Brain pericyte (primary cell): Measurements from ENCODE around the gene BRD1.
"Not testable (repeated sequence)": the region's sequence is repeated elsewhere in the genome, so short reads cannot be mapped to it uniquely, and the experiment has no call there.

Source experiments
- DNase-seq: peaks from one replicate; pipeline ENCODE4 v3.0.0-alpha.2; 2012; ENCODE audit warnings: low read depth, low spot score

The BRD1 gene

DNA sequence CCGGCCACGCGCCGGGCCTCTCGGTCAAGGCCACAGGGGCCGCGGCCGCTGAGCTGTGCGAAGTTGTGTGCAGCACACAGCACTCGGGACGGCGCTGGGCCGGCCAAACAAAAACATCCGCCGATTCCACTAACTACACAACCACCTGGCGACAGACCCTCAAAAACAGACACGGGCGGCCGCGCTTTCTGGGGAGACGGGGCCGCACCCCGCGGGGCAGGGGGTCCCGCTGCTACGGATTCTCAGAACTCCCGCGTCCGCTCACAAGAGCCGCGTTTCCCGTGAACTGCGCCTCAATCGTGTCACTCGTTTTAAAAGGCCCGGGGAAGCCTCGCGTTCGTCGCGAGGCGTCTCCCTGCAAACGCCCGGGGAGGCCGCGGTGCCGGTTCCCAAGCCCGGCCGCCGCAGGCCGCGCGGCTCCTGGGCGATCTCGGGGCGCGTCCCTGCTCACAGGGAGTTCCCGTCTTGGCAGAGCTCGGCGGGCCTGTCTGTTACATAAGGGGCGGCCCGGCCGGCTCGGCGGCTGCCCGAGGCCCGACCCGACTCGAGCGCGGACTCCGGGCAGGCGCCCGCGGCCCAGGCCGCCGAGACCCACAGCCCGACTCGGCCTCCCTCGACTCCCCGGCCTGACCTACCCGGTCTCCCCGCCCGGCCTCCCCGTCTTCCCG is 936 bp downstream of the BRD1 start:
- no peak for DNase-seq

DNA sequence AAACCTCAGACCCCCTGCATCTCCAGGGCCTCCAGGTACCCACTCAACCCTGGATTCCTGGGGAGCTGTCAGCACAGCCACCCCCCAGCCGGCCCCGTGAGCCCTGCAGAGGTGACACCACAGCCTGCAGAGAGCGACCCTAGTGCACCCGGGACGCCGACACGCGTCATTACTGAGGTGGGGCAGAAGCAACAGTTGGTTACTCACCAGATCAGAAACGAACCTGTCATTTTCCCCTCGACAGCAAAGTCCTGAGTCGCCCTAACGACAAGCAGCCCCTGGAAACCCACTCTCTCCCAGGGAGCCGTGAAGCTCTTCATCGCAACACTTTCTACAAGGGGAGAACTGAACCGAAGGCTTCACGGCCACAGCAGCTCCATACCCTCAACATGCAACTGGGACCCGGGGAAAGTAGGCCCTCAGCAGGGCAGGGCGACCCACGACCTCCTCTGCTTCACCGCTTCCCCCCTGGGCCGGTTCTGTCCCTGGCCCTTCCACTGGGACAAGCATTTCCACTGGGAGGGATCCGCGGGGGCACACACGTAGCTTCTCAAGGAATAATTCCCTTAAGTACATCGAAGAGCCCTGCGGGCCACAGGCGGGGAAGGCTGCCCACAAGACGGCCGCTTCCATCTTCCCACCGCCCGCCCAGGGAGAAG is 1.6 kb downstream of the BRD1 start:
- DNase-seq = no peak

DNA sequence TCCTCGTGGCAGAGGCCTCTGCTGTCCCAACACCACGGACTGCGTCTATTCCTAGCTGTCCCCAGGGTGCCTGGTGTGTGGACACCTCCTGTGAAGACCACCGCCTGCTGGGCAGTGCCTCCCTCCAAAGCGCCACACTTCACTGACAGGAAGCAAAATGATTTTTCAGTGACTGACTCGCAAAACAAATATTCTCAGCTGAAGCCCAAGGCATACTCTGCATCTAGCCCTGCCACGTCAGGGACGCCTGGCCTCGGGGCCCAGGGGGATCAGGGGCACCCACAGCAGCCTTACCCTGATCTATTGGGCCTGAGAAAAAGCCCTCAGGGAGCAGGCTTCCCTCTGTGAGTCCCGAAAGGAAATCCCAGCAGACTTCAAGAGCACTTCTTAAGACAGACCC is 2.2 kb downstream of the BRD1 start:
- DNase-seq = no peak

DNA sequence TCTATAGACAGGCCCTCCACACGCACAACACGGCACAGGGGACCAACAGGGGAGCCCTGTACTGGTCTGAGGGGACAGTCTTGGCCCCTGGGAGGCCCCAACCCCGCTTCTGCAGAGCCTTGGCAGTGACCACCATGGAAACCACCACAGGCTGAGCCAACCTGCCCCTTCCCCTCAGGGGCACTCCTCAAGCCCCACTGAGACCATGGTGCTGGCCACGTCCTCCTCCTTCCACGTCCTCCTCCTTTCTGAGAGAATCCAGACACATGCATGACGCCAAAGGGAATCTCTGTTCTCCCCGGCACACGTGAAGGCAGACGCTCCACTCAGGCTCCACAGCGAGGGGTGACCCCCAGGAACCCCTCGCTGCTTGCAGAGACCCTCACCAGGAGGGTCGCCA is 2.7 kb downstream of the BRD1 start:
- DNase-seq = no peak

DNA sequence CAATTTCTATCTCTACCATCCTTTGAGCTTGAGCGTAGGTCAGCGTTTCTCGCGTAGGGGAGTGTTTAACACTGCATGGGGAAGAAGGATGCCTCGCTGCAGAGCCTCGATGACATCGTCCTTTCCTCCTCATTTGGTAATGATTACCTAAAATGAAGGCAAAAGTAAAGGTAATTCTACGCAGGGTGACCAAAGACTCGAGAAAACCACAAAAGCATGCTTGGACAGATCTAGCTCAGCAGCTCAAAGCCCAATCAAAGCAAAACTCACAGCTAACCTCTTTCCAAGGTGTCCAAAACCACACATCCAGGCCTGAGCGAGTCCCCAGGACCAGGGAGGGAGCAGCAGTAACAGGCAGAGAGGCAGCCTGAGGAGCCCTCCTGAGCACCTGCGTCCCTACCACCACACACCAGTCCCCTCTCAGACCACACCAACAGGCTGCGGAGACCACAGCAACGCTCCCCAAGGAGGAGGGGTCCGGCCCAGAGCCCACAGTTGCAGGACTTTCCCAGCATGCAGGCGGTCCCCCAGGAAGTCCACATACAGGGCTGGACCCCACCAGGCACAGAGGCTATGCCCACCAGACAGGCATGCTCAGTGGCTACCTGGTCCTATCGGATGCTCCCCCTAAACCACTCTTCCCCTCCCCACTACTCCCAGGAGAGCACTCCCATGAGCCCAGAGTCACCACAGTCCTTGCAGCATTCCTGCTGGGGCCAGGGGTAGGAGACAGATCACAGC is 3.3 kb downstream of the BRD1 start:
- DNase-seq = no peak

DNA sequence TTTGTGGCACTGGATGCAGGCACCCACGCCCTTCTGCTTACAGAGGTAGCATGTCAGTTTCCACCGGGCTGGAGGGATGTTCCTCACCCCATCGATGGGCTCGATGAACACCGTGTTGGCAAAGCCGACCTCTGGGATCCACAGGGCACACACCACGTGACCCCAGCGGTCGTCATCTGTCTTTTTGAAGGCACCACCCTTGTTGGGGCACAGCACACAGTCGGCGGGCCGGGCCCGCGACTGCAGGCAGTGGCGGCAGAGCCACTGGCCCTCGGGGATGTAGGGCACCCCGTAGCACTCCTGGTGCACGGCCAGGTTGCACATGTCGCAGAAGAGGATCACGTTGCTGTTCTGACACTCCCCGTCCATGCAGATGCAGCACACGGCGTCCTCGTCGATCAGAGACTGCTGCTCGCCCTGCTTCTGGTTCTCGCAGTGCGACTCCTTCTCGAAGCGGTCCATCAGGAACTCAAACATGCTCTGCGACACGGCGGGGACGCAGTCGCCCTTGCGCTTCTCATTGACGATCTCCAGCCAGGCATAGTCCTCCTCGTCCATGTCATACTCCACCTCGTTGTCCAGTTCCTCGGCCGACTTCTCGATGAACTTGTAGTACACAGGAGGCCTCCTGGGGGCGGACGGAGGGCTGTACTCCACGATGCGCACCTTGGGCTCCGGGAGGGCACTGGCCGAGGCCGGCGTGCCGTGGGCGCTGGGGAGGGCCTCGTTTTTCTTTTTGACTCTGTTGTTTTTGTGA is 4.2 kb downstream of the BRD1 start:
- no peak for DNase-seq

DNA sequence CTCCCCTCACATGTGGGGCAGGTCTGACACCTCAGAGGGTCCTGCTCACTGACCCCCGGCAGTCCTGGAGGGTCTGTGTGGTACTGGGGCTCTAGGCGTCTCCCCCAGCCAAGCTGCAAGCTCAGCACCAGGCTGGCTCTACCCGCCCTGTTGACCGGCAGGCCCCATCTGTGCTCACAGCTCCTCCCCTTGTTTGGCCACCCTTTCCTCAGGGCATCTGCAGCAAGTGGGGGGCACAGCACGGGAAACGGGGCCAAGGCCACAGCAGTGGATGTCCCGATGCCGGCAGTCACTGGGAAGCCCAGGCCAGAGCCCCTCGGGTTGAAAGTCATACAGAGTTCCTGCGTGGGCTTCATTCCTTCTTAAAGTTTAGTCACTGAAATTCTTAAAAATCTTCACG is 5.9 kb downstream of the BRD1 start:
- DNase-seq = not testable (repeated sequence)

DNA sequence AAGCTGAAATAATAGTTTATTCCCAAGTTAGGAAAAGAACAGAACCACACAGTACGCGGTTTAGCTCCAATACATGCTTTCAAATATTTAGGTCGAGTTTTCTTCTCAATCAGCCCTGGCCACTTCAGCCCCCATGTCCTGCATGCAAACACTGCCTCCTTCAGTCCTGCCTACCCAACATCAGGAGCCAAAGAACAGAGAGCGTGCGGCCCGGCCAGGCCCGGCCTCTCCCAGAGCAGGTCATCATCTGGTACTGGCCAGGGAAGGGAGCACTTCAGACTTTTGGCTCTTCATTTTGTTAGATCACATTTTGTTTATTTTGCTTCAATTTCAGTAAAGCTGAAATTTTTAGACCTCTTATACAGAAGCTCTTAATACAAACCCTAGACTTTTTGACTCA is 6.7 kb downstream of the BRD1 start:
- DNase-seq = no peak

DNA sequence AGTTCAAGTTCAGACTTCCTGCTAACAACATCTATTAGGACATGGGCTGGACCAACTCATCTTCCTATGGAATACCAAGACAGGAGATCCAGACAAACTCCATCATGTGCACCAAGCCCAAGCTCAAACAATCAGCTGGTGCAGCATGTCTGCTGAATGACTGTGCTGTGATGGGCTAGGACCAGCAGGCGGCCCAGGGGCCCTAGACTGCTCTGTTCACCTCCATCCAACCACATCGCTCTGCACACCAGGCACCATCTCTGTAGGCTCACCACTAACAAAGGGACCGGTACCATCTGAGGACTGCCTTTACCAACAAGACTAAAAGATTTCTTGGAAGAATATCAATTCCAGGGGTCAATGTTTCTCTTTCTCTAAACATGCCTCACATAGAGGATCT is 10.3 kb downstream of the BRD1 start:
- DNase-seq = no peak

DNA sequence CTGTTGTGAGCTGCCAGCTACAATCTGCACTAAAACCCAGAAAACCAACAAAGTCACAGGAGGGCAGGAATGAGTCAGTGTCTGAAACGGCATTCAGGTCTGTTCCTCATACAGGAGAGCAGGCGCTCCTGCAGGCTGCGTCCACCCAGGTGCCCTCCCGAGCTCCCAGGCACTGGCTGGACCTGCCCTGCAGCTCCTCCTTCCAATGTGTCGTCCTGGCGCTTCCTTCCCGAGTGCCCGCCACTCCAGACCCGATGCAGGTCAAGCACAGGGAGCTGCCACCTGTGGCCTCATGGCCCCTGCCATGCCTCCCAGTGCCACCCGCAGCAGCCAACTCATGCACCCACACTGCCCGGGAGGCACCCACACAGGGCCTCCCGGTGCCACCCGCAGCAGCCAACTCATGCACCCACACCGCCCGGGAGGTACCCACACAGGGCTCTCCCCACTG is 12.0 kb downstream of the BRD1 start:
- no peak for DNase-seq

DNA sequence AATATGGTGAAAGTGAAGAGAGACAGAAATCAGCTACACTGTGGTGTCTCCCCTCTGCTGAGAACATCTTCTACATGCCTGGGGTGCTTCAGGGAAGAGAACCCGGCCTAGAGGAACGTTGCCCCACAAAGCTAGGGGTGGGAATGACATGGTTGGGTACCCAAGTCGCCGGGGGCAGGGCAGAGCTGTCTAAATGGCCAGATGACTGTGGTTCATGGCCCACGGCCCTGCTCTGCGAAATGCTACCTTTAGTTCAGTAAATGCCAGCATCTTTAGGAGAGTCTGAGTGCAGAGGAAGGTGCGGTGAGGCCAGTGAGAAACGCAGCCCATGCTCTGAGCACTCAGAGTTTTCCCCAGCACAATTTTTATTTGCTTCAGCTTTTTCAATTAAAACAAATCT is 12.8 kb downstream of the BRD1 start:
- no peak for DNase-seq

DNA sequence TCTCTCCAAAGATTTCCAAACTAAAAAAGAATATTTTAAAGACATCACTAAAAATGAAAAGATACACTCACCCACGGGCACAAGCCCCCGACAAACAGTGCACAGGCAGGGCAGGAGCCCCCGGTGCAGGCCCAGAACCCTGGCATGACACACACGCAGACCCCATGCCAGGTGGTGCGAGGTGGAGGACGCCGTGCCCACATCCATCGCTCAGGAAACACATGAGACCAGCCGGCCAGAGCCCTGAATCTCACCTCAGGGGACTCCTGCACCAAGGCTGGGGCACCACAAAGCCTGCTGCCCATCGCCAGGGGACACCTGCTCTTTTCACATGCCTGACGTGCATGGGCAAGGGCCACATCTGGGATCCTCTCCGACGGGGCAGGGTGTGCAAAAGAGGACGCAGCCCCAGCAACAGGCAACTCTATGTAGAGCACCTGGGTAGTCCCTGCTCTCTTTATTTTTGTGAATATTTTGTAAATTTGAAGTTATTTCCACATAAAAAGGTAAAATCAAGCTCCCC is 13.4 kb downstream of the BRD1 start:
- DNase-seq = no peak

DNA sequence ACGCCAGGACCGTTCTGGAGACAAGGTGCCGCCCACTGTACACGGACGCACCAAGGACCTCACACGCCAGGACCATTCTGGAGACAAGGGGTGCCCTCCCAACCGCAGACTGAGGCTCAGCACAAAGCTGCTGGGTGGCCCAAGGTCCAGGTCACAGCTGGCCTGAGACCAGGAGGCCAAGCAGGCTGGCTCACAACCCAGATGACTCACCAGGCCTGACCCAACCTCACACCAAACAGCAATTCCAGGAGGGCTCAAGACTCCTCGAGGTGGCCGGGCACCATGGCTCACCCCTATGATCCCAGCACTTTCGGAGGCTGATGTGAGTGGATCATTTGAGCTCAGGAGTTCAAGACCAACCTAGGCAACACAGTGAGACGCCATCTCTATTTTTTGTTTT is 14.8 kb downstream of the BRD1 start:
- no peak for DNase-seq

DNA sequence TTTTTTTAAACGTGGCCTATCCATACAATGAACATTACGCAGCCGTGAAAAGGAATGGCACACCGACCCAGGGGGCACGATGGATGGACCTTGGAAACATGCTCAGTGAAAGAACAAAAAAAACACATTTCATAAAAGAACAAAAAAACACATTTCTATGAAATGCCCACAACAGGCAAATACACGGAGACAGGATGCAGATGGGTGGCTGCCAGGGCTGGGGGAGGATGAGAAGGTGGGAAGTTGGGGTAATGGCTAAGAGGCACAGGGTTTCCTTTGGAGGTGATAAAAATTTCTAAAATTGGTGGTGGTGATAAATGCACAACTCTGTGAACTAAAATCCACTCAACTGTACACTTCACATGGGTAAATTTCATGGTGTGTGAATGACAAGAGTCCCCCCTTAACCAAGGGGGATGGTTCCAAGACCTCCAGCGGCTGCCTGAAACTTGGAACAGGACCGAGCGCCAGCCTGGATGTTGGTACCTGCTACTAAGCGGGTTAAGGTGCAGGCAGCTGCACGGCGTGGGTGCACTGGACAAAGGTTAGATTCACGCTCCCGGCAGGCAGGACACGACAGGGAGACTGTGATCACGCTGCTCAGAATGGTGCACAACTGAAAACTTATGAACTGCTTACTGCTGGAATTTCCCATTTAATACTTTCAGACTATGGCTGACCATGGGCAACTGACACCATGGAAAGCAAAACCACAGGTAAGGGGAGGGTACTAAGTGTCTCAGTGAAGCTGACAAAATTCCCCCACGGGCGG is 16.5 kb downstream of the BRD1 start:
- no peak for DNase-seq

DNA sequence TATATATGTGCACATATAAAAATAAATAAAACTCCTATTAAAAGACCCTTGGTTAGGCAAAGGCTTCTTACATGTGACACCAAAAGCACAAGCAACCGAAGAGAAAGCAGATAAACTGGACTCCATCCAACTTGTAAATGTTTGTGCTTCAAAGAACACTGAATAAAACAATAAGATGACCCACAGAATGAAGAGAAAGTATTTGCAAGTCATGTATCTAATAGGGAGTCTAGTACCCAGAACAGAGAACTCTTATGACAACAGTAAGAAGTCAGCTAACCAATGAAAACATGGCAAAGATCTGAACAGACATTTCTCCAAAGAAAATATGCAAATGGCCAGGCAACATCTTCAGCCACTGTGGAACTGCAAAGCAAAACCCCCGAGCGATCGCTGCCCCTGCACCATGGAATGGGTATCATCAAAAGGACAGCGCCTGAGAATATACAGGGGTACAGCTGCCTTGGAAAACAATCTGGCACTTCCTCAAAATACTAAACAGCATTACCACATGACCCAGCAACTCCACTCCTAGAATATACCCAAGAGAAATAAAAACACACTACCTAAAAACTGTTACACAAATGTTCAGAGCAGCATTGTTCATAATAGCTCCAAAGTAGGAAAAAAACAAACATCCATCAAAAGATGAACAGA is 17.2 kb downstream of the BRD1 start:
- DNase-seq = no peak

DNA sequence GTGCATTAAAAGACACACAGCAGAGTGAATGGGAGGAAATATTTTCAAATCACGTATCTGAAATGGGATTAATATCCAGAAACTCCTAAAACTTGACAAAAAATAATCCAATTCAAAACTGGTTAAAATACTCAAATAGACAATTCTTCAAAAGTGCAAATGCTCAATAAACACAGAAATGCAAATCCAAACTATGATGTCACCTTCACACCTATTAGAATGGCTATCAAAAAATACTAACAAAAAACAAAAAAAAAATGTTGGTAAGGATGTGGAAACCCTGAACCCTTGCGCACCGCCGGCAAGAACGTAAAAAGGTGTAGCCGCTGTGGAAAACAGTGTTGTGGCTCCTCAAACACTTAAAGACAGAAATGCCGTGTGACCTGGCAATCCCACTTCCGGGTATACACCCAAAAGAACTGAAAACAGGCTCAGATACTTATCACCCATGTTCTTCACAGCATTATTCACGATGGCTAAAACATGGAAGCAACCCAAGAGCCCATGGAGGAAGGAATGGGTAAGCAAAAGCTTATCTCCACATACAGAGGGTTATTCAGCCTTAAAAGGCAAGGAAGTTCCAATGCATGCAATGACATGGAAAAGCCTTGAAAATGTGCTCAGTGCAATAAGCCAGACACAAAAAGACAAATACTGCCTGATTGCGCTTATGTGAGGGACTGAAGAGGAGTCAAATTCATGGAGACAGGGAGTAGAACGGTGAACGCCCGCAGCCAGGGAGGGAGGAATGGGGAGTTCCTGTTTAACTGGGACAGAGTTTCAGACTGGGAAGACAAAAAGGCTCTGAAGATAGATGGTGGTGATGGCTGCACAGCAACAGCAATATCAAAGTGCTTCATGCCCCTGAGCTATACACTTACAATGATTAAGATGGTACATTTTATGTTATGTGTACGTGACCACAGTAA is 19.6 kb downstream of the BRD1 start:
- no peak for DNase-seq

DNA sequence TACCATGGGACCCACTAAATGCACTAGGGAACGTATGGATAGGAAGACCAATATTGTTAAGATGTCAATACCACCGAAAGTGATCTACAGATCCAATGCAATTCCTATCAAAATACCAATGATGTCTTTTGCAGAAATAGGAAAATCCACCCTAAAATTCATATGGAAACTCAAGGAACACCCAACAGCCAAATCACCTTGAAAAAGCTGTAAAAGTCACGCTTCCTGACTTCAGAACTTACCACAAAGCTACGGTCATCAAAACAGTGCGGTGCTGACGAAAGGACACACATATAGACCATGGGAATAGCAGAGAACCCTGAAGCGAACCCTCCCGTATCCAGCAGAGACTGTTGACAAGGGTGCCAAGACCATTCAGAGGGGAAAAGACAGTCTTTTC is 20.5 kb downstream of the BRD1 start:
- no peak for DNase-seq

DNA sequence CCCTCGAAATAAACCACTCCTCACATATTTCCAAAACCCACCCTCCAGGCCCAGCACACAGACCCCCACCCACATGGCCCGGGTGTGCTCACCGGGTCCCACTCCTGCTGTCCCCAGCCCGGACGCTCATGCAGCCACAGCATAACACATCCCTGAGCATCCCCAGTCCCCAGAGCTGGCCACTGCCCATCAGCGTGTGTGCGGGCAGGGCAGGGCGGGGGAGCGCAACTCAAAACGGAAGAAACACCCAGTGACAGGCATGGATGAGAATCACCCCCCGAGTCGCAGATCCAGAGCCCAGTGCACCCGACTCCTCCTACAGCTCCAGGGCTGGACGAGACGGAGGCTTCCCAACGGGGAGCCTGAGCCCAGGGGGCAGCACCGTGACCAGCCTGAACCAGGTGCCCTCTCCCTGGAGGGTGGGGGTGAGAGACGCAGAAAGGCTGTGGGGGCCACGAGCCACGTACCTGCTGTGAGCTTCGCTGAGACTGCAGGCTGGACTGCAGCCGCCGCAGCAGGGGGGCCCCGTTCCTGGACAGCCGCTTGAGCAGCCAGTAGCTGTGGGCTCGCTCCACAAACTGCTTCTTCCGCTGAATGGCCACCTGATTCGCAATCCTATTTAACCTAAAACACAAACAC is 23.8 kb downstream of the BRD1 start:
- no peak for DNase-seq

DNA sequence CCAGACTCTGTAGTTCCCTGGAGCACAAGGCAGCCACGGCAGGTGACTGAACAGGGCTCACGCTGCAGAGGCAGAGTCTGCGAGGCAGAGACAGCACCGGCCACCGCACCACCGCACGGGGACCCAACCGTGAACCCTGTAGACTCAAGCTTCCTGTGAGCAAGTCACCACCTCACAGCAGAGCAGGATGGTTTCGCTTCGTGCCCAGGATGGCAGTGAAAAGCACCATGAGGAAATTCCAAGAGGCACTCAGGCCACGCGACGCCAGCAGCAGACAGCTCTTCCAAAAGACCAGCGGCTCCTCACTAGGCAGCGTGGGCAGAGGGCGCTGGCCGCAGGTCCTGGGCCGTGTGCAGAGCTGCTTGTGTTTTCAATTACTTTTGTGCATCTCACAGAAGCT is 24.5 kb downstream of the BRD1 start:
- DNase-seq = no peak
